SK-N-SH treated with all-trans-retinoic acid at 6 μM for 48 hours (cell line): Measurements from ENCODE around the gene EMC9.

ENCODE experiments used
- ATAC-seq: fragments of 200-7000 bp; cut with Tn5 transposase; 3 replicates; pipeline ENCODE4 v1.9.1; 2020; ENCODE audit warnings: mild to moderate bottlenecking, moderate library complexity
- ARNTL ChIP-seq: fragments of 450-650 bp; formaldehyde crosslinking; IDR thresholded peaks from 2 replicates; pipeline ENCODE4 v1.5.0; 2020; ENCODE audit warnings: low read depth, mild to moderate bottlenecking, moderate library complexity, borderline replicate concordance
- BACH2 ChIP-seq: fragments of 250-450 bp; sonication (Bioruptor Pico); IDR thresholded peaks from 2 replicates; pipeline ENCODE4 v1.9.0; 2021; ENCODE audit warnings: mild to moderate bottlenecking, borderline replicate concordance
- CREB5 ChIP-seq: fragments of 250-450 bp; sonication (Bioruptor Pico); IDR thresholded peaks from 2 replicates; pipeline ENCODE4 v1.5.1; 2020; ENCODE audit warnings: low read depth, mild to moderate bottlenecking, moderate library complexity
- CSDC2 ChIP-seq: fragments of 250-450 bp; sonication (Bioruptor Pico); IDR thresholded peaks from 2 replicates; pipeline ENCODE4 v1.5.0; 2020; ENCODE audit warnings: mild to moderate bottlenecking, moderate library complexity
- CSRNP3 ChIP-seq: fragments of 250-450 bp; sonication (Bioruptor Pico); IDR thresholded peaks from 2 replicates; pipeline ENCODE4 v1.5.1; 2021; ENCODE audit warnings: mild to moderate bottlenecking, moderate library complexity
- ESRRG ChIP-seq: fragments of 250-450 bp; sonication (Bioruptor Pico); IDR thresholded peaks from 2 replicates; pipeline ENCODE4 v1.6.1; 2021; ENCODE audit warnings: mild to moderate bottlenecking
- GLIS3 ChIP-seq: fragments of 250-450 bp; sonication (Bioruptor Pico); IDR thresholded peaks from 2 replicates; pipeline ENCODE4 v1.5.0; 2020; ENCODE audit warnings: mild to moderate bottlenecking, moderate library complexity
- ISL1 ChIP-seq: fragments of 250-450 bp; sonication (Bioruptor Pico); IDR thresholded peaks from 2 replicates; pipeline ENCODE4 v2.1.2; 2022; ENCODE audit warnings: mild to moderate bottlenecking, moderate library complexity
- OSR1 ChIP-seq: fragments of 250-450 bp; sonication (Bioruptor Pico); IDR thresholded peaks from 2 replicates; pipeline ENCODE4 v1.8.0; 2022; ENCODE audit warnings: moderate library complexity, mild to moderate bottlenecking, inconsistent platforms
- POU6F1 ChIP-seq: fragments of 250-450 bp; sonication (Bioruptor Pico); IDR thresholded peaks from 2 replicates; pipeline ENCODE4 v1.8.0; 2021; ENCODE audit warnings: low read depth, mild to moderate bottlenecking, moderate library complexity, borderline replicate concordance
- PPARA ChIP-seq: fragments of 250-450 bp; sonication (Bioruptor Pico); IDR thresholded peaks from 2 replicates; pipeline ENCODE4 v1.5.0; 2020; ENCODE audit warnings: mild to moderate bottlenecking, borderline replicate concordance
- RARB ChIP-seq: fragments of 250-450 bp; sonication (Bioruptor Pico); IDR thresholded peaks from 2 replicates; pipeline ENCODE4 v1.8.0; 2021; ENCODE audit warnings: mild to moderate bottlenecking, moderate library complexity
- SNAI2 ChIP-seq: fragments of 250-450 bp; sonication (Bioruptor Pico); IDR thresholded peaks from 2 replicates; pipeline ENCODE4 v1.5.0; 2020; ENCODE audit warnings: mild to moderate bottlenecking, moderate library complexity
- TCF4 ChIP-seq: fragments of 250-450 bp; sonication (Bioruptor Pico); IDR thresholded peaks from 2 replicates; pipeline ENCODE4 v1.8.0; 2021; ENCODE audit warnings: mild to moderate bottlenecking, moderate library complexity, borderline replicate concordance
- TOX ChIP-seq: fragments of 250-450 bp; sonication (Bioruptor Pico); IDR thresholded peaks from 2 replicates; pipeline ENCODE4 v1.8.0; 2021; ENCODE audit warnings: mild to moderate bottlenecking, moderate library complexity, borderline replicate concordance
- TSHZ2 ChIP-seq: fragments of 250-450 bp; sonication (Bioruptor Pico); IDR thresholded peaks from 2 replicates; pipeline ENCODE4 v1.5.0; 2020; ENCODE audit warnings: mild to moderate bottlenecking, moderate library complexity
- ZC3H10 ChIP-seq: fragments of 250-450 bp; sonication (Bioruptor Pico); IDR thresholded peaks from 2 replicates; pipeline ENCODE4 v1.5.1; 2021; ENCODE audit warnings: mild to moderate bottlenecking, moderate library complexity
- ZFP3 ChIP-seq: fragments of 250-450 bp; sonication (Bioruptor Pico); IDR thresholded peaks from 2 replicates; pipeline ENCODE4 v1.5.0; 2020; ENCODE audit warnings: mild to moderate bottlenecking, moderate library complexity
- ZFP30 ChIP-seq: fragments of 450-650 bp; formaldehyde crosslinking; IDR thresholded peaks from 2 replicates; pipeline ENCODE4 v1.5.0; 2022; ENCODE audit warnings: mild to moderate bottlenecking, moderate library complexity
- ZNF565 ChIP-seq: fragments of 450-650 bp; formaldehyde crosslinking; conservative IDR thresholded peaks from 2 replicates; pipeline ENCODE4 v1.5.0; 2020; ENCODE audit warnings: low read depth, mild to moderate bottlenecking, moderate library complexity
- ZNF70 ChIP-seq: fragments of 450-650 bp; formaldehyde crosslinking; IDR thresholded peaks from 2 replicates; pipeline ENCODE4 v1.5.0; 2020; ENCODE audit warnings: mild to moderate bottlenecking, moderate library complexity
- ZNF8 ChIP-seq: fragments of 450-650 bp; formaldehyde crosslinking; IDR thresholded peaks from 2 replicates; pipeline ENCODE4 v1.5.0; 2020; ENCODE audit warnings: mild to moderate bottlenecking, moderate library complexity

EMC9 gene

GRCh38 chr14:24150993-24151392, 9.6 kb upstream of the EMC9 start:
- ATAC-seq: no peak

GRCh38 chr14:24150567-24150966, 9.2 kb upstream of the EMC9 start:
- no peak for ATAC-seq

More at GRCh38 chr14:24150993-24151392, 9.6 kb upstream of the EMC9 start:
- TF ChIP-seq RARB (no peak), CSDC2 (CRISPR knock-in tag) (no peak), OSR1 (no peak), ESRRG (CRISPR knock-in tag) (no peak), ISL1 (CRISPR knock-in tag) (no peak), ZFP30 (CRISPR knock-in tag) (no peak), GLIS3 (CRISPR knock-in tag) (no peak), CREB5 (CRISPR knock-in tag) (no peak), CSRNP3 (CRISPR knock-in tag) (no peak), ZNF70 (CRISPR knock-in tag) (no peak), BACH2 (no peak), TOX (CRISPR knock-in tag) (no peak)

GRCh38 chr14:24150061-24150460, 8.7 kb upstream of the EMC9 start:
- no peak for TF ChIP-seq TCF4 (CRISPR knock-in tag)
- no peak for TF ChIP-seq ZFP30 (CRISPR knock-in tag)
- no peak for TF ChIP-seq PPARA
- TF ChIP-seq ZNF70 (CRISPR knock-in tag): no peak
- TF ChIP-seq GLIS3 (CRISPR knock-in tag): no peak
- no peak for TF ChIP-seq ARNTL (CRISPR knock-in tag)
- TF ChIP-seq CSRNP3 (CRISPR knock-in tag): no peak
- no peak for TF ChIP-seq ZFP3 (CRISPR knock-in tag)
- TF ChIP-seq SNAI2 (CRISPR knock-in tag): no peak
- no peak for TF ChIP-seq CREB5 (CRISPR knock-in tag)
- no peak for TF ChIP-seq POU6F1 (CRISPR knock-in tag)
- no peak for TF ChIP-seq ZNF565
- no peak for TF ChIP-seq ISL1 (CRISPR knock-in tag)
- no peak for TF ChIP-seq TOX (CRISPR knock-in tag)
- no peak for TF ChIP-seq OSR1
- TF ChIP-seq ESRRG (CRISPR knock-in tag): no peak
- TF ChIP-seq TSHZ2 (CRISPR knock-in tag): no peak
- TF ChIP-seq RARB: no peak
- no peak for TF ChIP-seq ZC3H10 (CRISPR knock-in tag)
- TF ChIP-seq BACH2: no peak
- ATAC-seq: no peak

More at GRCh38 chr14:24150567-24150966, 9.2 kb upstream of the EMC9 start:
- no peak for TF ChIP-seq ZNF8 (CRISPR knock-in tag)
- TF ChIP-seq PPARA: no peak
- TF ChIP-seq ZFP30 (CRISPR knock-in tag): no peak
- TF ChIP-seq RARB: no peak
